Measurements from ENCODE around the gene JADE1.

The JADE1 gene

DNA sequence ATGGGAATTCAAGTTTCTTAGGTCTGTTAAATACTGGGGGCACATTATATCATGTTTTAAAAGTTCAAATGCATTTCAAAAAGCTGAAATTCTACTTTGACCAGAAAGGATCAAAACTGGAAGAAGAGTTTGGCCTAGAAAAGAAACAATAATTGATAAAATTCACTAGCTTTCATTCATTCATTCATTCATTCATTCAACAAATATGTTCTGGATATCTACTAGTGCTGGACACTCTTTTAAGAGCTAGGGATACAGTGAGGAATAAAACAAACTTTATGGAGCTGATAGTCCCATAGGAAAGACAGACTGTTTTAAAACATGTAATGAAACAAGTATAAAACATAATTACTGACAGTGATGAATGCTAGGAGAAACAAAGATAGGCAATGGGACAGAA, 106.0 kb downstream of the JADE1 start:
- H3K4me1 ChIP-seq (ENCODE audit: low read depth, poor library complexity, severe bottlenecking), result peaks cover 2% of the 10 kb centered on the region
- H3K27ac ChIP-seq, result no peak overlapping the region

DNA sequence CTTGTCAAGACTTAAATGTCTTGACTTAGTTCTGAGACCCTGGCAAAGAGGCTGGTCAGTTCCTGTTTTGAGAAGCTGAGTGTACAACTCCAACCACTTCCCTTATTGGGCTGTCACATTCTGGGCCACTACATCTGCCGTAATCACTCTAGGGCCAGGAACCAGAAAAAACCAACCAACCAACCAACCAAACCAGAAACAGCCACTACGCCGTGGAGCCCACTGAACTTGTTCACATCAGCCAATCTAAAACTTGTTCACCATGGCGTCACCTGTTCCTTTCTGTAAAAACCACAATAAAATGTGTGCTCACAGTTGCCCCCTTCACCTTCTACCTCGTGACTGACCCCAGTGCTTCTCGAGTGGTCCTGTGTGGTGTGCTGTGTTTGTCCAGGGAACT, 107.3 kb downstream of the JADE1 start:
- H3K4me3 ChIP-seq (IDR thresholded peaks at IDR 0.05; ENCODE audit: insufficient read depth, low read depth, low read length), result no peak overlapping the region
- peaks cover 9% of the 10 kb centered on the region for H3K4me1 ChIP-seq (ENCODE audit: low read depth, poor library complexity, severe bottlenecking)
- no peaks in the 10 kb centered on the region for H4K20me1 ChIP-seq (ENCODE audit: insufficient read depth)
- no peaks in the 10 kb centered on the region for H3K27me3 ChIP-seq (ENCODE audit: insufficient read depth, low read depth)
- H2AFZ ChIP-seq (ENCODE audit: low read depth), result no peak overlapping the region
- no peak overlapping the region for H3K9ac ChIP-seq
- H3K27ac ChIP-seq, result no peak overlapping the region
- H3K36me3 ChIP-seq (ENCODE audit: insufficient read depth), result no peaks in the 10 kb centered on the region
- H3K79me2 ChIP-seq (ENCODE audit: insufficient read depth, low read depth), result no peaks in the 10 kb centered on the region
- no peak overlapping the region for H3K4me2 ChIP-seq
- TF ChIP-seq CTCF (conservative IDR thresholded peaks at IDR 0.05; ENCODE audit: low read depth, low read length), result no peak

More for the DNA sequence above, 106.0 kb downstream of the JADE1 start:
- Histone ChIP-seq H3K4me2 (no peak overlapping the region), H2AFZ (ENCODE audit: low read depth) (no peak overlapping the region), H3K4me3 (IDR thresholded peaks at IDR 0.05; ENCODE audit: insufficient read depth, low read depth, low read length) (no peak overlapping the region), H3K79me2 (ENCODE audit: insufficient read depth, low read depth) (no peaks in the 10 kb centered on the region), H3K27me3 (ENCODE audit: insufficient read depth, low read depth) (no peaks in the 10 kb centered on the region), H3K9ac (no peak overlapping the region), H4K20me1 (ENCODE audit: insufficient read depth) (no peaks in the 10 kb centered on the region), H3K36me3 (ENCODE audit: insufficient read depth) (no peaks in the 10 kb centered on the region)
- no peak for TF ChIP-seq CTCF (conservative IDR thresholded peaks at IDR 0.05; ENCODE audit: low read depth, low read length)

DNA sequence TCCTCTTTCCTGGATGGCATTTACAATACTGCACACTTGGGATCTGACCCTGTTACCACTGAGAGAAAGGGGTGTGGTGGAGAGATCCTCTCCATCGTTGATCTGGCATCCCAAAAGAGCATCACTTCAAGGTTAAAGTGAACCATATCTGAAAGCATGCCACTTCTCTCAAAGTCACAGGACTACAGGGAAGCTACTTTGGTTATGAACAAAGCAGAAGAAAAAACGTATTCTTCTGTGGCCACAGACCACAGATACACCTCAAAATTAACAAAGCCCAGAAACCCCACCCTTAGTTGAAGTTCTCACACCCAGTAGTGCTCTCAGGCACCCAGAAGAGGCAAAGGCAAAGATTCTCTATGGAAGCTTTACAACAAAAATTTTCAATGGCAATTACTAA, 108.3 kb downstream of the JADE1 start:
- Histone ChIP-seq H2AFZ (ENCODE audit: low read depth) (no peak overlapping the region), H3K27me3 (ENCODE audit: insufficient read depth, low read depth) (no peaks in the 10 kb centered on the region), H3K9ac (no peak overlapping the region), H3K4me2 (no peak overlapping the region), H3K36me3 (ENCODE audit: insufficient read depth) (no peaks in the 10 kb centered on the region), H3K4me1 (ENCODE audit: low read depth, poor library complexity, severe bottlenecking) (peaks cover 9% of the 10 kb centered on the region), H4K20me1 (ENCODE audit: insufficient read depth) (no peaks in the 10 kb centered on the region), H3K27ac (no peak overlapping the region), H3K4me3 (IDR thresholded peaks at IDR 0.05; ENCODE audit: insufficient read depth, low read depth, low read length) (no peak overlapping the region), H3K79me2 (ENCODE audit: insufficient read depth, low read depth) (no peaks in the 10 kb centered on the region)
- no peak for TF ChIP-seq CTCF (conservative IDR thresholded peaks at IDR 0.05; ENCODE audit: low read depth, low read length)

- no peaks in the 10 kb centered on the region for H3K79me2 ChIP-seq (ENCODE audit: insufficient read depth, low read depth)
- no peaks in the 10 kb centered on the region for H4K20me1 ChIP-seq (ENCODE audit: insufficient read depth)
- no peak overlapping the region for H2AFZ ChIP-seq (ENCODE audit: low read depth)
- no peak overlapping the region for H3K4me2 ChIP-seq
- no peak for TF ChIP-seq CTCF (conservative IDR thresholded peaks at IDR 0.05; ENCODE audit: low read depth, low read length)
- H3K9ac ChIP-seq, result no peak overlapping the region
- H3K36me3 ChIP-seq (ENCODE audit: insufficient read depth), result no peaks in the 10 kb centered on the region
- no peak overlapping the region for H3K27ac ChIP-seq
- peaks cover 9% of the 10 kb centered on the region for H3K4me1 ChIP-seq (ENCODE audit: low read depth, poor library complexity, severe bottlenecking)
- H3K4me3 ChIP-seq (IDR thresholded peaks at IDR 0.05; ENCODE audit: insufficient read depth, low read depth, low read length), result no peak overlapping the region
- H3K27me3 ChIP-seq (ENCODE audit: insufficient read depth, low read depth), result no peaks in the 10 kb centered on the region
These were observed 112.5 kb downstream of the JADE1 start for GRCh38 chr4:128921954-128922353.
